ENCODE data around the gene HBA1.

DNA sequence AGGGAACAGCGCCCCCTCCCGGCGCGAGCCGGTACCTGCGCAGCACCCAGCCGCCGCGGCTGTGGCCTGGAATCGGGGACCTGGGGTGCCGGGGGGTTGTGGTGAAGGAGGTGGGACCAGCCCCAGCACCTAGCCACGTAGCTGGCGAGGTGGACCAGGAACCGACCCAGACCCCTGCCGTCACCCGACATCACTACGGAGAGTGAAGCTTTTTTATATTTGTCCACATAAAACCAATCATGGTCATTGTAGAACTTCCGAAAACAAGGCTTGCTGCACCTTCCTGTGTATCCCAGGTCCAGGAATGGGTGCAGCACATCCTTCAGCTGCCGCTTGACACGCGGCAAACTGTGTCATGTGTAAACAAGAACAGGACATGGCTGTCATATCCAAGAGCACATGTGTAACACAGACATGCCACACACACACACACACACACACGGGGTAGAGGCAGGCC is 5.1 kb downstream of the HBA1 start:
- TF ChIP-seq ZBTB7A (IDR thresholded peaks at IDR 0.05; ENCODE audit: low read depth) (no peak), TEAD4 (IDR thresholded peaks at IDR 0.05) (no peak)
